Dedifferentiated amniotic fluid mesenchymal stem cell (primary cell): Measurements from ENCODE around the gene UTS2R.

ENCODE experiments used
- DNase-seq: peaks from one replicate; pipeline ENCODE4 v3.0.0-alpha.2; 2016; ENCODE audit errors: extremely low spot score

The UTS2R gene

DNA sequence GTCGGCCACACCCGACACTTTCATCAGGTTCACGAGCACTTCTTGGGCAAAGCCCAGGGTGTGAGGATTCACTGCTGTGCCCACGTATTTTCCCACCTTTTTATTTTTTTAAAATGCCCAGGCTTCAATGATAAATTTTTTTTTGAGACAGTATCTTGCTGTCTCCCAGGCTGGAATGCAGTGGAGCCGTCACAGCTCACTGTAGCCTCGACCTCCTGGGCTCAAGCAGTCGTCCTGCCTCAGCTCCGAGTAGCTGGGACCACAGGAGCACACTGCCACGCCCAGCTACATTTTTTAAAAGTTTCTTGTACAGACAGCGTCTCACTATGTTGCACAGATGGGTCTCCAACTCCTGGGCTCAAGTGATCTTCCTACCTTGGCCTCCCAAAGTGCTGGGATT, 17.8 kb downstream of the UTS2R start:
- no peak for DNase-seq

DNA sequence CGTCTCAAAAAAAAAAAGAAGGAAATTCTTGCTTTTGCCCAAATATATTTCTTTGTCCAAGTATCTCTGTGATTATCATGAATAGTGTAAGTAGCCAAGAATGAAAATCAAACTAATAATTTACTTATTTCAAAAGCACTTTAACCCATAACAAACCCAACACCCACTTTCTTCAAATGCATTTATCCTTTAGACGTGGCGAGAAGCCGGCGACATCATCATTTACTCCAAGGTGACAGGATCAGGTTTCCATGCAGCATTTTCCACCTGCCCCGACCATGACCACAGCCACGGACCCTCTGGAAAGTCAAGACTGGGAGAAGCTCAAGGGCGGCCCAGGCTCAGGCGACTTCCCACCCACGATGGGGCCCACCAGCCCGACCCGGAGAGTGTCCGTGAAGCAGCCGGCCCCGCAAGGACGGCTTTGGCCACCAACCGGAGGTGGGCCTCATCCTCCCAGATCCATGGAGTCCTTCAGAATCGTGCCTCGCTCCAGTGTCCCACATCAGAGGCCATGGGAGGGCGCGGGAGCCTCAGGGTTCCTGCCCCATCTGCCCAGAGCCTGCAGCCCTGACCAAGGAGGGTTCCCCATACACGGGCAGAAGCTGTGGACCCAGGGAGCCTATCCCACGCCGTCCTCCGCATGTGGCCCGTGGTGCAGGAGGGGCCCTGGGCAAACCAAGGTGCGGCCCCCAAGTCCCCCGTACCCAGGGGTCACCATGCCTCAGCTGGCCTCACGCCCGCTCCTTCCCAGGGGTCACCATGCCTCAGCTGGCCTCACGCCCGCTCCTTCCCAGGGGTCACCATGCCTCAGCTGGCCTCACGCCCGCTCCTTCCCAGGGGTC, 18.7 kb downstream of the UTS2R start:
- no peak for DNase-seq

DNA sequence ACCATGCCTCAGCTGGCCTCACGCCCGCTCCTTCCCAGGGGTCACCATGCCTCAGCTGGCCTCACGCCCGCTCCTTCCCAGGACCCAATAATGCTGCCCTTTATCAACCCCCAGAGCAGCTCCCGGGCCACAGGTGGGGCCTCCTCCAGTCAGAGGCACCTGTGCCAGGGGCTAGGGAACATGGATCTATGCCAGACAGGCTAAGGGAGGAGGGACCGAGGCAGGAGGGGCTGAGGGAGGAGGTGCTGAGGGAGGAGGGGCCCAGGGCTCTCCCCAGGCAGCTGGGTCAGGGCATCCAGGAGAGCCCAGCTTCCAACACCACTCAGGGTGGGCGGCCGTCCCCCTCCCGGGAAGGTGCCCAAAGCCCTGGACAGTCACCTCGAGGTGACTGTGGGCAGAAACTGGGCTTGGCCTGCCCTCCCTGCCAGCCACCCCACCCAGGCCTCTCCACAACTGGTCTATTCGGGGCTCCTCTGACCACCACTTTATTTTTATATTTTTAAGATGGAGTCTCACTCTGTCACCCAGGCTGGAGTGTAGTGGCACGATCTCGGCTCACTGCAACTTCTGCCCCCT, 19.4 kb downstream of the UTS2R start:
- no peak for DNase-seq

DNA sequence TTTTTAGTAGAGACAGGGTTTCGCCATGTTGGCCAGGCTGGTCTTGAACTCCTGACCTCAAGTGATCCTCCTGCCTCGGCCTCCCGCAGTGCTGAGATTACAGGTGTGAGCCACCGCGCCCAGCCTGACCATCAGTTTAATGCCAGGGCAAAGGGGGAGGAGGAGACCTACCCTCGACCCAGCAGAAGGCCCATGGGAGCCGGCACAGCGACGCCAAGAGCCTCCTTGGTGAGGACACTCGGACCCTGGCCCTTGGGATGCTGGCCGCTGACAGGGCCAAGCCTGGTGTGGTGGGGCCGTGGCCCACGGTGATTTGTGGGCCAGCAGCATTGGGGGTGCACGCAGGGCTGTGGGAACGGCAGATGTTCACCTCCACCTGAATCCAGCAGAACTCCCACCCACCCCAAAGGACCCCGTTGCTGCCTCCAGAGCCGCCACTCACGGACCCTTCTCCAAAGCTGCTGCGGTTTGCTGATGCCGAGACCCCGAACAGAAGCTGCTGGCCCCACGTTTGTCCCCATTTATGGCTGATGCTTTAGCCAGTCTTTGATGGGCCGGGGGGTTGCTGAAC, 20.0 kb downstream of the UTS2R start:
- no peak for DNase-seq

DNA sequence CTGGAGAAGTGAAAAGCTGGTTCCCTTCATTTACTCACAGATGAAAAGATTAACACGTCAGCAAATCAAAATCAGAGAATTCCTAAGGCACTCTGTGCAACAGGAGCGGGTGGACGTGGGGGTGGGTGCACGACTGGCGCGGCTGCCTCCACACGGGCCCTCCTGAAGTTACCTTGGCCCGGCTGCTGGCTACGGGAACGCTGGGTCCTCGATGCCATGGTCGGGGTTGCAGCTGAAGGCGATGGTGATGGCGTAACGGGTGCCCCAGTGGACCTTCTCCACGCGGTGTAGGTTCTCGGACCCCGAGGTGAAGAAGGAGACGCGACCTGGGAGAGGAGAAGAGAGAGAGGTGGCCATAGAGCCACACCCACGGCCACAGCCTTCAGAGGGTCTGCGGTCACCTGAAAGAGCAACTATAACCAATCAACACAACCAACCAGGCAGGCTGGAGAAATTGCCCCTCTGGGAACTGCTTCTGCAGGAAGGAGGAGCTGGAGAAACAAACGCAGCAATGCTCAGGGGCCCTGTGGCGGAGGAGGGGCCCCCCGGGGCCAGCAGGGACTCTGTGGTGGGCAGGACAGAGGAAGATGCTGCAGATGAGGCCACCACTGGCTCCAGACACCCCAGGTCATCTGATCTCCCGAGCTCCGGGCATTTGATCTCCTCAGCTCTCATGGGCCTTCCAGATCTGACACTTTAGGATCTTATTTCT, 20.8 kb downstream of the UTS2R start:
- no peak for DNase-seq

DNA sequence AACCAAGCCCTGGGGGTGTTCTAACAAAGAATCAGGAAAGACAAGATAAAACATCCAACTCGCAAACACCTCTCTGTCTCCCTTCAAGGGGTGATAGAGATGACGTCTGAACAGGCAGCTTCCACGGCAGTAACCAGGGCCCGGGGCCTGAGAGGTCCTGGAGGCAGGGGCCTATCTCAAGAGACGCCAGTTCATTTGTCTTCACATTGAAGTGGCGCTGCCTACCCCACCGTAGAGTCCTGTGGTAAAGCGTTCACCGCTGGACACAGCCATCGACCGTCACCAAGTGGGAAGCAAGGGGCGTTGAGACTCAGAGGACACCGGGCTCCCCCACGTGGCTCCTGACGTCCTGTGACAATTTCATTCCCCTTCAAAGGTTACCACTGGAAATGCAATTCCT, 21.4 kb downstream of the UTS2R start:
- DNase-seq: no peak

DNA sequence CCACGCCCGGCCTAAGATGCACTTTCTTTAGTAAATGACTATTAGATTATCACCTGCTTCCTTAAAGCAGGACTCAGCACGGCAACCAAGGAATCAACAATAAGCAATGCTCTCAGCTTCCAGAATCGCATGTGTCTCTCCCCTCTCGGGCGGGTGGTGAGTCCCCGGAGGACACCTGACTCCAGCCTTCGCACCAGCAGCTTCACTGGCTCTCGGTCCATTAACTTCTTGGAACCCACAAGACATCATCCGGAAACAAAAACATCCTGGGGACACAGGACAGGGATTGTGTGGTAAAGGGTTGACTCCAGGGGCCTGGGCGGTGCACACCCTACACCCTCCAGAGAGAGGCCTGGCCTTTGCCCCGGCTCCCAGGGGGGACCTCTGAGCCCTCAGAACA, 22.7 kb downstream of the UTS2R start:
- DNase-seq: no peak

DNA sequence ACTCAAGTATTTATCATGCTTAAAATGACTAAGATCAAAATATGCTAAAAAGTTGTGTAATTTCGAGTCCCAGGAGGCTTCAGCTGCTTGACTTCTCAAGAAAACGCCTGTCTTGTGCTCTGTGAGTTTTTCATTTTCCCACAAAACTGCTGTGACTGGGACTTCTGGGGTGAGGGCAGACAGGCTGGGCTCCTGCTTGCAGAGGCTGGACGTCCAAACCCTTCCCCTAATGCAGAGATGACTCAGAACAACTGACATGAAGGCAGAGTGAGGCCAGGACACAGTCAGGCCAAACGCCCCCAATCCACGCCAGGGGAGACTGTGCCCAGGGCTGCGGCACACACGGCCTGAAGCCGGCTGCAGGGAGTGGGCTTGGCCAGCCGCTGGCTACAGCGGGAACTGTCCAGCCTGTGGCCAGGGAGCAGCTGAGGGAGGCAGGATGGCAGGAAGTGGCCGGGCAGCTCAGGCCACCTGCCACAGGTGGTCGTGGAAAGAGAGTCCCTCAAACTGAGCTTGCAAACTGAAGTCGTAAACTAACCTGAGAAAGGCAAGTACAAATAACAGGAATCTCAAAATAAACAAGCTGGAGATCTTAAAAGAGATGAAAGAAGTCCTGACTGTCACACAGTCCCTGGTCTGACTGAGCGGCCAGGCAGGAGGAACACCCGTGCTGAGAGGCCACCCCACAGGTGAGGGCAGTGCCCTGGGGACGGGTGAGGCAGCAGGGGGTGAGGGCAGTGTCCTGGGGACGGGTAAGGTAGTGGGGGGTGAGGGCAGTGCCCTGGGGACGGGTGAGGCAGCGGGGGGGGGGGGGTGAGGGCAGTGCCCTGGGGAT, 25.3 kb downstream of the UTS2R start:
- DNase-seq: peak; percentile 86

DNA sequence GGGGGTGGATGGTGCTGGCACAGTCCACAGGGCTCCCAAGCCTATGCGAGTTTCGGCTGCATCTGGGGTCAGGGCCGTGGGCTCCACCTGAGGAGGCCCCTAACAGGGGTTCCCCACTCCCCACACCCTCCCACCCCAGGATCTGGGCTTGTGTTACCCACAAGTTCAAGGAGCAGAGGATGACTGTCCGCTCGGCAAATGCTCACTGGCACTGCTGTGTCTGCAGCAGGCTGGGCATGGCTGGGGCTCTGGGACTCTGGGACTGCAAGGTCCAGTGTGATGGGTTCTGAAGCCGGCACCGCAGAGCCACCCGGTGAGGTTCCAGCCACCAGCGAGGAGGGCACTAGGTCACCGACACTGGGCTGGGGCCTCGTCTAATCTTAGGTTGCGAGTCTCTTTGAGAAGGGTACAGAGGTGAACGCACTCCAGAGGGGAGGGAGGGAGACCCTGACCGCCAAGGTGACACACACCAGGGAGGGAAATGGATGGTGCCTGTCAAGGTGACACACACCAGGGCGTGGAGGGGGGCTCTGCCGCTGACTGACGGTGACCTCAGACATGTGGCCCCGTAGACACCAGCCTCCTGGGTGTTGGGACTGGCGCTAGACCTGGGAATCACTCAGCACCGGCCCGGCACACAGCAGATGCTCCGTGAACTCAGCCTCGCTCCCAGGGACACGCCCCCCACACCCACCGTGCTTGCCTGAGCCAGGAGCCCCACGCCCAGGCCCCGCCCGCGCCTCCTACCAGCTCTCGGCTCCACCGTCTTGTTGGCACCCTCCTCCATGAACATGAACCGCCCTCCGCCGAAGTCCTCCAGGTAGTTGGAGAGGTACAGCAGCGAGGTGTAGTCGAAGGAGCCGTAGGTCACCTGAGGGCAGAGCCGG, 26.1 kb downstream of the UTS2R start:
- no peak for DNase-seq

DNA sequence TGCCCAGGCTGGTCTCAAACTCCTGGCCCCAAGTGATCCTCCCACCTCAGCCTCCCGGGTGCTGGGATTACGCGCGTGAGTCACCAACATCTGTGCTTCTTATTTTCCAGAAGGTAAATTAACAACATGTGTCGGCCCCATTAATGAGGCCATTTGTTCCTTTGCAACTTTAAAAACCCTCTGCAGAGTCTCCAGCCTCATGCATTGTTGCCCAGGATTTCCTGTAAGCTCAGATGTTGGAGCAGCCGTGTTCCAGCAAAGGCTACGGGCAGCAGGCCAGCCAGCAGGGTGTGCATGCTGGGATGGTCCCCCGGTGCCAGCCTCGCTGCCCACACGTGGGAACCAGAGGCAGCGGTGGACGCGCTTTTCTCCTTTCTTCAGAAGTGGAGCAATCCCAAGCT, 27.5 kb downstream of the UTS2R start:
- DNase-seq: peak; percentile 59

DNA sequence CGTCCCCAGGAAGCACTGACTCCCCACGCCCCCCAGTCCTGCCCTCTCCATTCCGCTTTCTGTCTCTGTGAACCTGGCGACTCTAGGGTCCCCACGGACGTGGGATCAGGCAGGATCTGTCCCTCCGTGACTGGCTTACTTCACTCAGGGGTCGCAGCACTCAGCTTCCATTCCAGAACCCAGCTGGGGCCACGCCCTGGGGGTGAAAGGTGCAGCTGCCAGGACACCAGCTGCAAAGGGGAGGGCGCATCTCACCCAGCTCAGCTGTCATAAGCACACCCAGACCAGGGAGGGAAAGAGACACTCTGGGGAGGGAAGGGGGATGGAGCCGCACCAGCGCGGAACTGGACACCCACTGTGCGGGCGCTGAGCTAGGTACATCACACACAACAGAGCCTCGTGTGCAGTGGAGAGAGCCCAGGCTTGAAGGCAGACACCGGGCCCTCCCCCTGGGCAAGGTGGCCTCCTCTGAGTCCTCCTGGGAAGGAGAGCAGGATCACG, 28.1 kb downstream of the UTS2R start:
- DNase-seq: no peak

DNA sequence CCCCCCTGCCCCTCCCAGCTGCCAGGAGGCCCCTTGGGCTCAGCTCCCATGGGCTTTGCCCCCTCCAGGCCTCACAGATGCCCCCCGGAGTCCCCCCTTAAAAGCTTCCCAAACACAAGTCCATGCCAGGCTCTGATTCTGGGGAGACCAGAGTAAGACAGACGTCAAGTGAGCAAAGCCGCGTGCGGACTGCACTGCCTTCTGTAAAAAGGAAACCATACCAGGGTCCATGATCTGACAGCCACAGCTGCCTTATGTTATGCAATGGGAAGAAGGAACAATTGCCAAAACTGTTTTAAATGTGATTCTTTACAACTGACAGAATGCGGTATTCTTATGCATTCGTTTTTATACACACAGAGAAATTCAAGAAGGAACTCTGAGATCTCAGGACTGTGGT, 28.6 kb downstream of the UTS2R start:
- DNase-seq: no peak

DNA sequence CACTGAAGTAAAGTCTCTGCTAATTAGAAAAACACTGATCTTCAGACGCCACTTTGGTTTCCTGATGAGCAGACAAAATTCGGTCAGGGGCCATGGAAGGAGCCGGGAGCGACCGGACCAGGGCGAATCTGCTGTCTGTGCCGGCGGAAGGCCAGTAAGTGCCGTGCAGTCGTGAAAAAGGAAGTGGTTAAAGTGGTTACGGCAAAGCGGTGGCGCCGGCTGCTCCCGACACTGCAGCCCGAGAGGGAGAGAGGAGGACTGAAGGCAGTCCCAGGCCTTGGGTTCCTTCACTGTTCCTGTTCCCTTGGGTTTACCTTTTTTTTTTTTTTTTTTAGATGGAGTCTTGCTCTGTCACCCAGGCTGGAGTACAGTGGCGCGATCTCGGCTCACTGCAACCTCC, 29.3 kb downstream of the UTS2R start:
- DNase-seq: no peak

DNA sequence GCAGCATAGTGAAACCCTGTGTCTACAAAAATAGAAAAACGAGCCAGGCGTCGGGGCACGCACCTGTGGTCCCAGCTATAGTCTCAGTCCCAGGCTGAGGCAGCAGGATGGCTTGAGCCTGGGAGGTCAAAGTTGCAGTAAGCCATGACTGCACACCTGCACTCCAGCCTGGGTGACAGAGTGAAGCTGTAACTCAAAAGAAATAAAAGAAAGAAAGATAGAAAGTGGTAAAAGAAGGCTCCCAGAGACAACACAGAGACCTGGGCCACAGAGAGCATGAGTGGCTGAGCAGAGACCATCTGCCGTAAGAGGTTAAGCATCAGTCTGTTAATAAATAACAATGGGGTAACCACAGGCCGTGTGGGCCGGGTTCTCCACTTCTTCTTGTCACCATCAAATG, 31.3 kb downstream of the UTS2R start:
- no peak for DNase-seq

DNA sequence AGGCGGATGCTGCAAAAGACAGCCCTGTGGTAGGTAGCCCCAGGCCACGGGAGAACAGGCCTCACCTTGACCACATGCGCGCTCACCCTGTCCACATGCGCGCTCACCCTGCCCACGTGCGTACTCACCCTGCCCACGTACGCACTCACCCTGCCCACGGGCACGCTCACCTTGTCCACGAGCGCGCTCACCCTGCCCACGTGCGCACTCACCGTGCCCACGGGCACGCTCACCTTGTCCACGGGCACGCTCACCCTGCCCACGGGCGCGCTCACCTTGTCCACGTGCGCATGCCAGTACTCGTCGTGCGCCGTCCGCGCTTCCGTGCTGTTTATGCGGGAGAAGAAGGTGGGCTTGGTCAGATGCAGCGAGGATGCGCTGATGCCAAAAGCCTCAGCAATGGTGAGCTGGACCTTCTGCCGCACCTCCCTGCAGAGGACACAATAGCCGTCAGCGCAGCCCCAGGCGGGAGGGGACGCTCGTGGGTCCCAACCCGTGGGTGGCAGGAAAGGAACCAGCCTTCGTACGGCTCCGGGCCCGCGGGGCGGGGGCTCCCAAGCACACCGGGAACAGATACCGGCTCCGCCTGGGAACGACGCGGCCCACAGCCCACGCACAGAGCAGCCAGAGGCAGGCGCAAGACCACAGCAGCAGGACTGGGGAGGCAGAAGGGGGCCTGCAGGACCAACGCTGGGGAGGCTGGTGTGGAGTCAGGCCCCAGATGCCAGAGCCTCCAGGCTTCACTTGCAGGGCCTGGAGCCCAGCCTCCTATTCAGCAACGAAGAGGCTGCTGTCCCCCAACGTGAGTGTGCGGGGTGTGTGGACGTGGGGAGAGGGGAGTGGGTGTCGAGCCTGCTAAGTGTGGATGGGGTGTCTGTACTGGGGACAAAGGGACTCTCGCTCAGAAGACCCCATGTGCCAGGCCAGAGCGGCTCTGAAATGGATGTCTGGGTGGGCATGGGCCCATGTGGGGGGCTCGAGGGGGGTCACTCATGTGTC, 32.4 kb downstream of the UTS2R start:
- no peak for DNase-seq

DNA sequence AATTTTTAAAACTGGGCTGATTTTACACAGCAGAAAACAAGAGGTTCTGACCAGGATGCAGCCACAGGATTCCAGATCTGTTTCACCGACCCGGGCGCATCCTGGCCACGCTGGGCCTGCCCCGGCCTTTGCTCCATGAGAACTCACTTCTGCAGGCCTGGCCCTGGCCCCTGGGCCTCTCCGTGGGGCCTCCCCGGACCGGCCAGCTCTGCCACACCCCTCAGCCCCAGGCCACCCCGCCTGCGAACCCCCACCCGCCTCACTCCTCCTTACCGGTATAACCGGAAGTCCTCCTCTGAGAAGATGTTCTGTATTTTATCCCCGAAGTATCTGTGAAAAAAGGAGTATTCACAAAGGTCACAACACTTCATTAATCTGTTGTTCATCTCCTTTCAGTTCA, 33.5 kb downstream of the UTS2R start:
- no peak for DNase-seq

DNA sequence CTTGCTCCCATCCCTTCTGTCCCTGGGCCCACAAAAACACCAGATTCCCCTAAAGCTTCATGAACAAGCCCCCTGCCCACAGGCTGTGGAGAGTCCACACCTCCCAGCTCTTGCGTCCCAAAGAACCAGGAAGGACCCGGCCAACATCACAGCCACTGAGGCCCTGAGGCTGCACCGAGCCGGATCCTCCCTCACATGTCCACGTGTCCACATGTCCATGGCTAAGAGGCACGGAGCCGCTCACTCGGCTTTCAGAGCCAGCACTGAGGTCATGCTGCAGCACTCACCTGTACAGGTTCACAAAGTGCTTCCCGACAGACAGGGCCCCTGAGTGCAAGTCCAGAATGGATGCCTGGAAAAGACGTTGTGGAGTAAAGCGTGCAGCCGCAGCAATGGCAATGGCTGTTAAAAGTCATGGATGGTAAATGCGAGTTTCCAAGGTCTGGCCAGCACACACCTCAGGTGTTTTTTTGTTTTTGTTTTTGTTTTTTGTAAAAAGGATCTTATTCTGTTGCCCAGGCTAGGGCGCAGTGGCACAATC, 34.6 kb downstream of the UTS2R start:
- no peak for DNase-seq

DNA sequence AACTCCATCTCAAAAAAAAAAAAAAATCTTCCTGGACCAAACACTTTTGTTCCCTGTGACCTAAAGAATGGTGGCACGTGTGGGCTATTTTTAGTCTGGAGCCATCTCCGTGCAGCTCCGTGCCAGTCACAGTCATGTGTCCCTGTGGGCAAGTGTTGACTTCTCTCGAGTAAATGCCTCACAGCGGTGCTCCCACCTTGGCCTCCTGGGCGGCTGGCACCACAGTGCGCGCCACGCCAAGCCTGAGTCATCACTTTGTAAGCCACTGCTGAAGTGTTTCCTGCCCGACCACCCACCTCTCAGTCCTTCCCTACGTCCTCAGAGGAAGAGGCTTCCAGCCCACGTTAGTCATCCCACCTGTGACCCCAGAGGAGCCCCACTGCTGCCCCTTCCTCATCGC, 35.7 kb downstream of the UTS2R start:
- no peak for DNase-seq
